ENCODE data around the gene FGA.

FGA gene

GRCh38 chr4:154590329-154591006 lies at the start of gene FGA:
FGA (minus strand) TSS chr4:154590742; CDS start chr4:154590687, 55 bp downstream.
- no peak for DNase-seq (ENCODE audit: low read depth in 2 of 2, low spot score in 1 of 2)

- DNase-seq (ENCODE audit: low read depth in 2 of 2, low spot score in 1 of 2) = no peak
Measured at GRCh38 chr4:154634058-154634457, 43.5 kb upstream of the FGA start.

GRCh38 chr4:154631828-154632227 lies 41.3 kb upstream of the FGA start:
- no peak for DNase-seq (ENCODE audit: low read depth in 2 of 2, low spot score in 1 of 2)

GRCh38 chr4:154630324-154630723 lies 39.8 kb upstream of the FGA start:
- no peak for DNase-seq (ENCODE audit: low read depth in 2 of 2, low spot score in 1 of 2)

GRCh38 chr4:154626793-154627484 lies 36.4 kb upstream of the FGA start:
- no peak for DNase-seq (ENCODE audit: low read depth in 2 of 2, low spot score in 1 of 2)

- no peak for DNase-seq (ENCODE audit: low read depth in 2 of 2, low spot score in 1 of 2)
Measured at GRCh38 chr4:154625971-154626370, 35.4 kb upstream of the FGA start.

GRCh38 chr4:154623995-154624394 lies 33.5 kb upstream of the FGA start:
- DNase-seq (ENCODE audit: low read depth in 2 of 2, low spot score in 1 of 2) = no peak

GRCh38 chr4:154623436-154623835 lies 32.9 kb upstream of the FGA start:
- DNase-seq (ENCODE audit: low read depth in 2 of 2, low spot score in 1 of 2) = no peak

- no peak for DNase-seq (ENCODE audit: low read depth in 2 of 2, low spot score in 1 of 2)
Measured at GRCh38 chr4:154622598-154622997, 32.1 kb upstream of the FGA start.

- DNase-seq (ENCODE audit: low read depth in 2 of 2, low spot score in 1 of 2) = no peak
Measured at GRCh38 chr4:154620111-154620510, 29.6 kb upstream of the FGA start.

- no peak for DNase-seq (ENCODE audit: low read depth in 2 of 2, low spot score in 1 of 2)
Measured at GRCh38 chr4:154618708-154619315, 28.3 kb upstream of the FGA start.

GRCh38 chr4:154617820-154618317 lies 27.3 kb upstream of the FGA start:
- no peak for DNase-seq (ENCODE audit: low read depth in 2 of 2, low spot score in 1 of 2)

- no peak for DNase-seq (ENCODE audit: low read depth in 2 of 2, low spot score in 1 of 2)
Measured at GRCh38 chr4:154616731-154617130, 26.2 kb upstream of the FGA start.

GRCh38 chr4:154616287-154616686 lies 25.7 kb upstream of the FGA start:
- no peak for DNase-seq (ENCODE audit: low read depth in 2 of 2, low spot score in 1 of 2)

GRCh38 chr4:154615211-154615610 lies 24.7 kb upstream of the FGA start:
- no peak for DNase-seq (ENCODE audit: low read depth in 2 of 2, low spot score in 1 of 2)

GRCh38 chr4:154614306-154614705 lies 23.8 kb upstream of the FGA start:
- DNase-seq (ENCODE audit: low read depth in 2 of 2, low spot score in 1 of 2) = no peak

- DNase-seq (ENCODE audit: low read depth in 2 of 2, low spot score in 1 of 2) = no peak
Measured at GRCh38 chr4:154612472-154613414, 22.2 kb upstream of the FGA start, which contains the start of gene FGG. FGG (minus strand) TSS chr4:154612656; CDS start chr4:154612609, 47 bp downstream.

- no peak for DNase-seq (ENCODE audit: low read depth in 2 of 2, low spot score in 1 of 2)
Measured at GRCh38 chr4:154611833-154612232, 21.3 kb upstream of the FGA start.

GRCh38 chr4:154610582-154610981 lies 20.0 kb upstream of the FGA start:
- no peak for DNase-seq (ENCODE audit: low read depth in 2 of 2, low spot score in 1 of 2)

GRCh38 chr4:154609532-154609931 lies 19.0 kb upstream of the FGA start:
- DNase-seq (ENCODE audit: low read depth in 2 of 2, low spot score in 1 of 2) = no peak
